Panc1 (cell line): ENCODE measurements around the gene SGCB. TPM values are rescaled to one million over a fixed set of nuclear protein-coding genes. Genes with fewer than 3 reads are reported as not detected.

Source experiments
- ATAC-seq: fragments of 200-7000 bp; cut with Tn5 transposase; 2 replicates; pipeline ENCODE4 v1.9.1; 2020; ENCODE audit warnings: mild to moderate bottlenecking, moderate library complexity
- BruUV-seq: library from RNA; stranded (reverse); fragments of 400-500 nt; replicated peaks from 2 replicates; lab custom pipeline; 2021; lab: Mats Ljungman, UMichigan
- CTCF ChIA-PET: fragments of 300-600 bp; sonication (Branson Sonifier 250); formaldehyde crosslinking; loops from one replicate; lab custom pipeline; 2022; ENCODE audit warnings: antibody characterized with exemption; lab: Charles Lee
- POLR2A ChIA-PET: fragments of 300-600 bp; sonication (Branson Sonifier 250); formaldehyde crosslinking; loops from one replicate; lab custom pipeline; 2022; ENCODE audit warnings: antibody characterized with exemption; lab: Charles Lee
- DNase-seq: peaks from one replicate; pipeline ENCODE4 v3.0.0-alpha.2; 2010; ENCODE audit warnings: low read depth, low spot score
- H3K27ac ChIP-seq: 2 replicates; pipeline ENCODE4 v1.5.1; 2011; ENCODE audit warnings: mild to moderate bottlenecking, low read length, inconsistent platforms
- H3K27me3 ChIP-seq: fragments of 200-500 bp; sonication (Bioruptor generic); 2 replicates; pipeline ENCODE4 v1.6.0; 2014; ENCODE audit warnings: low read length, inconsistent platforms; ENCODE audit not compliant: control insufficient read depth, insufficient read depth
- H3K36me3 ChIP-seq: fragments of 200-500 bp; sonication (Bioruptor generic); 2 replicates; pipeline ENCODE4 v1.5.1; 2014; ENCODE audit warnings: inconsistent platforms, mild to moderate bottlenecking, low read length, moderate library complexity; ENCODE audit not compliant: control insufficient read depth, insufficient read depth
- H3K4me1 ChIP-seq: 2 replicates; pipeline ENCODE4 v1.5.1; 2011; ENCODE audit warnings: inconsistent platforms, mild to moderate bottlenecking, low read length, moderate library complexity; ENCODE audit not compliant: control insufficient read depth, insufficient read depth
- H3K4me3 ChIP-seq, 2 experiments: 2 replicates each; pipeline ENCODE4 v1.5.1; 2011 to 2012; ENCODE audit warnings: low read depth in 2 of 2, low read length in 2 of 2, mild to moderate bottlenecking in 2 of 2, inconsistent platforms in 1 of 2, moderate library complexity in 1 of 2
- H3K9me3 ChIP-seq: fragments of 200-500 bp; sonication (Bioruptor generic); 2 replicates; pipeline ENCODE4 v1.5.1; 2014; ENCODE audit warnings: low read depth, mild to moderate bottlenecking, inconsistent platforms, low read length, moderate library complexity; ENCODE audit not compliant: control insufficient read depth, insufficient read depth
- CTCF ChIP-seq: fragments of 450-650 bp; IDR thresholded peaks from 2 replicates; pipeline ENCODE4 v1.5.1; 2017; ENCODE audit warnings: mild to moderate bottlenecking
- POLR2AphosphoS5 ChIP-seq: IDR thresholded peaks from 2 replicates; pipeline ENCODE4 v1.6.1; 2012; ENCODE audit warnings: mild to moderate bottlenecking, low read depth, low read length, moderate library complexity
- REST ChIP-seq, 2 experiments: IDR thresholded peaks; 2 replicates each; pipeline ENCODE4 v1.6.1; 2011 to 2012; ENCODE audit warnings: low read depth in 2 of 2, control low read depth in 1 of 2, low read length in 1 of 2, mild to moderate bottlenecking in 1 of 2, moderate library complexity in 1 of 2; ENCODE audit not compliant: insufficient read depth in 1 of 2
- SIN3A ChIP-seq: IDR thresholded peaks from 2 replicates; pipeline ENCODE4 v1.6.1; 2012; ENCODE audit warnings: low read depth, mild to moderate bottlenecking, low read length, moderate library complexity, borderline replicate concordance; ENCODE audit not compliant: insufficient read depth
- TCF7L2 ChIP-seq: IDR thresholded peaks from 2 replicates; pipeline ENCODE4 v1.6.1; 2011; ENCODE audit warnings: mild to moderate bottlenecking, low read depth, low read length, inconsistent platforms
- in situ Hi-C: cut with HindIII; loops from 2 replicates; pipeline ENCODE4 v1.10.0; 2016; ENCODE audit warnings: low sequenced_read_pairs, low pct_unique_long_range_greater_than_20kb
- intact Hi-C: fragments of 100-400 bp; cut with micrococcal nuclease; formaldehyde crosslinking; loops from one replicate; pipeline ENCODE4 v1.10.0; 2022; ENCODE audit not compliant: unreplicated experiment
- total RNA-seq: library from RNA; stranded (reverse); gene quantifications from one replicate; pipeline ENCODE4 v1.2.1, GENCODE V29; 2021; ENCODE audit not compliant: unreplicated experiment

Gene SGCB
- total RNA-seq, 1 experiment from 2014 or later: 27.6 TPM

GRCh38 chr4:52081216-52081615 lies 43.1 kb upstream of the SGCB start:
- Histone ChIP-seq H3K4me3 (no peak overlapping the region), H3K27me3 (peaks cover 8% of the 10 kb centered on the region; the same call in 1 of the 2 replicates), H3K27ac (no peak overlapping the region), H3K9me3 (no peaks in the 10 kb centered on the region), H3K4me1 (no peaks in the 10 kb centered on the region), H3K36me3 (no peaks in the 10 kb centered on the region)
- in situ Hi-C loops (no loop called here), intact Hi-C loops (no loop called here)
- ChIA-PET POLR2A (no interaction called here), CTCF (no interaction called here)
- no TSS peak for BruUV-seq
- TF ChIP-seq POLR2AphosphoS5: no peak
- TF ChIP-seq REST (IDR thresholded peaks at IDR 0.05; ENCODE audit: insufficient read depth in 1 of 2, low read depth in 2 of 2, low read length in 1 of 2): no peak
- no peak for TF ChIP-seq TCF7L2
- no peak for TF ChIP-seq CTCF
- TF ChIP-seq SIN3A: no peak
- no peak for ATAC-seq
- no peak for DNase-seq

- intact Hi-C loops: no loop called here
- peaks cover 8% of the 10 kb centered on the region; the same call in 1 of the 2 replicates for H3K27me3 ChIP-seq
- no peaks in the 10 kb centered on the region for H3K9me3 ChIP-seq
- BruUV-seq: no TSS peak
- in situ Hi-C loops: no loop called here
- ChIA-PET POLR2A (no interaction called here), CTCF (no interaction called here)
- TF ChIP-seq TCF7L2: no peak
- no peak for TF ChIP-seq CTCF
- TF ChIP-seq REST (IDR thresholded peaks at IDR 0.05; ENCODE audit: insufficient read depth in 1 of 2, low read depth in 2 of 2, low read length in 1 of 2): no peak
- TF ChIP-seq SIN3A: no peak
- no peak for TF ChIP-seq POLR2AphosphoS5
- no peak overlapping the region for H3K27ac ChIP-seq
- H3K4me3 ChIP-seq: no peak overlapping the region
- no peaks in the 10 kb centered on the region for H3K36me3 ChIP-seq
- H3K4me1 ChIP-seq: no peaks in the 10 kb centered on the region
- ATAC-seq (no peak), DNase-seq (no peak)
Observed at GRCh38 chr4:52079659-52080058, 41.6 kb upstream of the SGCB start.
